ENCODE results near the gene DXO. TPM values are rescaled to one million over a fixed set of nuclear protein-coding genes. Genes with fewer than 3 reads are reported as not detected.

The DXO gene
- total and polyA plus RNA-seq, 2 of the 13 experiments (the other 11 are each of a cell fraction or from before 2014, with no cell fraction given) = 18.6 to 26.2 TPM

DNA sequence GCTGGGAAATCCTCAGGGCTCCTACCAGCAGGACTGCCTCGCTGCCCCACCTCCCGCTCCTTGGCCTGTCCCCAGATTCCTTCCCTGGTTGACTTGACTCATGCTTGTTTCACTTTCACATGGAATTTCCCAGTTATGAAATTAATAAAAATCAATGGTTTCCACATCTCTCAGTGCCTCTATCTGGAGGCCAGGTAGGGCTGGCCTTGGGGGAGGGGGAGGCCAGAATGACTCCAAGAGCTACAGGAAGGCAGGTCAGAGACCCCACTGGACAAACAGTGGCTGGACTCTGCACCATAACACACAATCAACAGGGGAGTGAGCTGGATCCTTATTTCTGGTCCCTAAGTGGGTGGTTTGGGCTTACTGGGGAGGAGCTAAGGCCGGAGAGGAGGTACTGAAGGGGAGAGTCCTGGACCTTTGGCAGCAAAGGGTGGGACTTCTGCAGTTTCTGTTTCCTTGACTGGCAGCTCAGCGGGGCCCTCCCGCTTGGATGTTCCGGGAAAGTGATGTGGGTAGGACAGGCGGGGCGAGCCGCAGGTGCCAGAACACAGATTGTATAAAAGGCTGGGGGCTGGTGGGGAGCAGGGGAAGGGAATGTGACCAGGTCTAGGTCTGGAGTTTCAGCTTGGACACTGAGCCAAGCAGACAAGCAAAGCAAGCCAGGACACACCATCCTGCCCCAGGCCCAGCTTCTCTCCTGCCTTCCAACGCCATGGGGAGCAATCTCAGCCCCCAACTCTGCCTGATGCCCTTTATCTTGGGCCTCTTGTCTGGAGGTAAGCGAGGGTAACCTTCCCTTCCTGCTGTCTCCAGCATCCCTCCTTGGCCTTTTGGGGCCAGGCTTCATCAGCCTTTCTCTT, 26.2 kb downstream of the DXO start, which contains the start of gene CFB (continued):
- TF ChIP-seq, protein P1, sequence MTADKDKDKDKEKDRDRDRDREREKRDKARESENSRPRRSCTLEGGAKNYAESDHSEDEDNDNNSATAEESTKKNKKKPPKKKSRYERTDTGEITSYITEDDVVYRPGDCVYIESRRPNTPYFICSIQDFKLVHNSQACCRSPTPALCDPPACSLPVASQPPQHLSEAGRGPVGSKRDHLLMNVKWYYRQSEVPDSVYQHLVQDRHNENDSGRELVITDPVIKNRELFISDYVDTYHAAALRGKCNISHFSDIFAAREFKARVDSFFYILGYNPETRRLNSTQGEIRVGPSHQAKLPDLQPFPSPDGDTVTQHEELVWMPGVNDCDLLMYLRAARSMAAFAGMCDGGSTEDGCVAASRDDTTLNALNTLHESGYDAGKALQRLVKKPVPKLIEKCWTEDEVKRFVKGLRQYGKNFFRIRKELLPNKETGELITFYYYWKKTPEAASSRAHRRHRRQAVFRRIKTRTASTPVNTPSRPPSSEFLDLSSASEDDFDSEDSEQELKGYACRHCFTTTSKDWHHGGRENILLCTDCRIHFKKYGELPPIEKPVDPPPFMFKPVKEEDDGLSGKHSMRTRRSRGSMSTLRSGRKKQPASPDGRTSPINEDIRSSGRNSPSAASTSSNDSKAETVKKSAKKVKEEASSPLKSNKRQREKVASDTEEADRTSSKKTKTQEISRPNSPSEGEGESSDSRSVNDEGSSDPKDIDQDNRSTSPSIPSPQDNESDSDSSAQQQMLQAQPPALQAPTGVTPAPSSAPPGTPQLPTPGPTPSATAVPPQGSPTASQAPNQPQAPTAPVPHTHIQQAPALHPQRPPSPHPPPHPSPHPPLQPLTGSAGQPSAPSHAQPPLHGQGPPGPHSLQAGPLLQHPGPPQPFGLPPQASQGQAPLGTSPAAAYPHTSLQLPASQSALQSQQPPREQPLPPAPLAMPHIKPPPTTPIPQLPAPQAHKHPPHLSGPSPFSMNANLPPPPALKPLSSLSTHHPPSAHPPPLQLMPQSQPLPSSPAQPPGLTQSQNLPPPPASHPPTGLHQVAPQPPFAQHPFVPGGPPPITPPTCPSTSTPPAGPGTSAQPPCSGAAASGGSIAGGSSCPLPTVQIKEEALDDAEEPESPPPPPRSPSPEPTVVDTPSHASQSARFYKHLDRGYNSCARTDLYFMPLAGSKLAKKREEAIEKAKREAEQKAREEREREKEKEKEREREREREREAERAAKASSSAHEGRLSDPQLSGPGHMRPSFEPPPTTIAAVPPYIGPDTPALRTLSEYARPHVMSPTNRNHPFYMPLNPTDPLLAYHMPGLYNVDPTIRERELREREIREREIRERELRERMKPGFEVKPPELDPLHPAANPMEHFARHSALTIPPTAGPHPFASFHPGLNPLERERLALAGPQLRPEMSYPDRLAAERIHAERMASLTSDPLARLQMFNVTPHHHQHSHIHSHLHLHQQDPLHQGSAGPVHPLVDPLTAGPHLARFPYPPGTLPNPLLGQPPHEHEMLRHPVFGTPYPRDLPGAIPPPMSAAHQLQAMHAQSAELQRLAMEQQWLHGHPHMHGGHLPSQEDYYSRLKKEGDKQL (CRISPR knock-in tag; IDR thresholded peaks at IDR 0.05; ENCODE audit: low read depth) = peak; percentile 68
- TF ChIP-seq TMF1 (CRISPR knock-in tag; IDR thresholded peaks at IDR 0.05; ENCODE audit: low read depth) = no peak
- TF ChIP-seq, protein P2, sequence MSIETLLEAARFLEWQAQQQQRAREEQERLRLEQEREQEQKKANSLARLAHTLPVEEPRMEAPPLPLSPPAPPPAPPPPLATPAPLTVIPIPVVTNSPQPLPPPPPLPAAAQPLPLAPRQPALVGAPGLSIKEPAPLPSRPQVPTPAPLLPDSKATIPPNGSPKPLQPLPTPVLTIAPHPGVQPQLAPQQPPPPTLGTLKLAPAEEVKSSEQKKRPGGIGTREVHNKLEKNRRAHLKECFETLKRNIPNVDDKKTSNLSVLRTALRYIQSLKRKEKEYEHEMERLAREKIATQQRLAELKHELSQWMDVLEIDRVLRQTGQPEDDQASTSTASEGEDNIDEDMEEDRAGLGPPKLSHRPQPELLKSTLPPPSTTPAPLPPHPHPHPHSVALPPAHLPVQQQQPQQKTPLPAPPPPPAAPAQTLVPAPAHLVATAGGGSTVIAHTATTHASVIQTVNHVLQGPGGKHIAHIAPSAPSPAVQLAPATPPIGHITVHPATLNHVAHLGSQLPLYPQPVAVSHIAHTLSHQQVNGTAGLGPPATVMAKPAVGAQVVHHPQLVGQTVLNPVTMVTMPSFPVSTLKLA (IDR thresholded peaks at IDR 0.05) = peak; percentile 26; the same call in 1 of the 2 replicates
- TF ChIP-seq, protein P3, sequence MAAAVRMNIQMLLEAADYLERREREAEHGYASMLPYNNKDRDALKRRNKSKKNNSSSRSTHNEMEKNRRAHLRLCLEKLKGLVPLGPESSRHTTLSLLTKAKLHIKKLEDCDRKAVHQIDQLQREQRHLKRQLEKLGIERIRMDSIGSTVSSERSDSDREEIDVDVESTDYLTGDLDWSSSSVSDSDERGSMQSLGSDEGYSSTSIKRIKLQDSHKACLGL (CRISPR knock-in tag; IDR thresholded peaks at IDR 0.05) = peak; percentile 89; the same call in 1 of the 2 replicates
- no peak for TF ChIP-seq PRMT3 (CRISPR knock-in tag; IDR thresholded peaks at IDR 0.05; ENCODE audit: borderline replicate concordance, low read depth)
- TF ChIP-seq HNF4A (CRISPR knock-in tag; IDR thresholded peaks at IDR 0.05) = peak; percentile 99
- TF ChIP-seq, protein P4, sequence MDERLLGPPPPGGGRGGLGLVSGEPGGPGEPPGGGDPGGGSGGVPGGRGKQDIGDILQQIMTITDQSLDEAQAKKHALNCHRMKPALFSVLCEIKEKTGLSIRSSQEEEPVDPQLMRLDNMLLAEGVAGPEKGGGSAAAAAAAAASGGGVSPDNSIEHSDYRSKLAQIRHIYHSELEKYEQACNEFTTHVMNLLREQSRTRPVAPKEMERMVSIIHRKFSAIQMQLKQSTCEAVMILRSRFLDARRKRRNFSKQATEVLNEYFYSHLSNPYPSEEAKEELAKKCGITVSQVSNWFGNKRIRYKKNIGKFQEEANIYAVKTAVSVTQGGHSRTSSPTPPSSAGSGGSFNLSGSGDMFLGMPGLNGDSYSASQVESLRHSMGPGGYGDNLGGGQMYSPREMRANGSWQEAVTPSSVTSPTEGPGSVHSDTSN (CRISPR knock-in tag; IDR thresholded peaks at IDR 0.05) = peak; percentile 90
- TF ChIP-seq ZNF788 (CRISPR knock-in tag; IDR thresholded peaks at IDR 0.05; ENCODE audit: borderline replicate concordance) = peak; percentile 75; the same call in 1 of the 2 replicates
- TF ChIP-seq, protein P5, sequence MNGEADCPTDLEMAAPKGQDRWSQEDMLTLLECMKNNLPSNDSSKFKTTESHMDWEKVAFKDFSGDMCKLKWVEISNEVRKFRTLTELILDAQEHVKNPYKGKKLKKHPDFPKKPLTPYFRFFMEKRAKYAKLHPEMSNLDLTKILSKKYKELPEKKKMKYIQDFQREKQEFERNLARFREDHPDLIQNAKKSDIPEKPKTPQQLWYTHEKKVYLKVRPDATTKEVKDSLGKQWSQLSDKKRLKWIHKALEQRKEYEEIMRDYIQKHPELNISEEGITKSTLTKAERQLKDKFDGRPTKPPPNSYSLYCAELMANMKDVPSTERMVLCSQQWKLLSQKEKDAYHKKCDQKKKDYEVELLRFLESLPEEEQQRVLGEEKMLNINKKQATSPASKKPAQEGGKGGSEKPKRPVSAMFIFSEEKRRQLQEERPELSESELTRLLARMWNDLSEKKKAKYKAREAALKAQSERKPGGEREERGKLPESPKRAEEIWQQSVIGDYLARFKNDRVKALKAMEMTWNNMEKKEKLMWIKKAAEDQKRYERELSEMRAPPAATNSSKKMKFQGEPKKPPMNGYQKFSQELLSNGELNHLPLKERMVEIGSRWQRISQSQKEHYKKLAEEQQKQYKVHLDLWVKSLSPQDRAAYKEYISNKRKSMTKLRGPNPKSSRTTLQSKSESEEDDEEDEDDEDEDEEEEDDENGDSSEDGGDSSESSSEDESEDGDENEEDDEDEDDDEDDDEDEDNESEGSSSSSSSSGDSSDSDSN (CRISPR knock-in tag; IDR thresholded peaks at IDR 0.05) = peak; percentile 77
- TF ChIP-seq ZZZ3 (CRISPR knock-in tag; IDR thresholded peaks at IDR 0.05; ENCODE audit: borderline replicate concordance) = no peak
- no peak for TF ChIP-seq ZNF354B (CRISPR knock-in tag; IDR thresholded peaks at IDR 0.05)
- TF ChIP-seq CENPT (CRISPR knock-in tag; IDR thresholded peaks at IDR 0.05; ENCODE audit: low read depth) = no peak
- TF ChIP-seq, protein P6, sequence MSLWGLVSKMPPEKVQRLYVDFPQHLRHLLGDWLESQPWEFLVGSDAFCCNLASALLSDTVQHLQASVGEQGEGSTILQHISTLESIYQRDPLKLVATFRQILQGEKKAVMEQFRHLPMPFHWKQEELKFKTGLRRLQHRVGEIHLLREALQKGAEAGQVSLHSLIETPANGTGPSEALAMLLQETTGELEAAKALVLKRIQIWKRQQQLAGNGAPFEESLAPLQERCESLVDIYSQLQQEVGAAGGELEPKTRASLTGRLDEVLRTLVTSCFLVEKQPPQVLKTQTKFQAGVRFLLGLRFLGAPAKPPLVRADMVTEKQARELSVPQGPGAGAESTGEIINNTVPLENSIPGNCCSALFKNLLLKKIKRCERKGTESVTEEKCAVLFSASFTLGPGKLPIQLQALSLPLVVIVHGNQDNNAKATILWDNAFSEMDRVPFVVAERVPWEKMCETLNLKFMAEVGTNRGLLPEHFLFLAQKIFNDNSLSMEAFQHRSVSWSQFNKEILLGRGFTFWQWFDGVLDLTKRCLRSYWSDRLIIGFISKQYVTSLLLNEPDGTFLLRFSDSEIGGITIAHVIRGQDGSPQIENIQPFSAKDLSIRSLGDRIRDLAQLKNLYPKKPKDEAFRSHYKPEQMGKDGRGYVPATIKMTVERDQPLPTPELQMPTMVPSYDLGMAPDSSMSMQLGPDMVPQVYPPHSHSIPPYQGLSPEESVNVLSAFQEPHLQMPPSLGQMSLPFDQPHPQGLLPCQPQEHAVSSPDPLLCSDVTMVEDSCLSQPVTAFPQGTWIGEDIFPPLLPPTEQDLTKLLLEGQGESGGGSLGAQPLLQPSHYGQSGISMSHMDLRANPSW (CRISPR knock-in tag; IDR thresholded peaks at IDR 0.05; ENCODE audit: borderline replicate concordance) = peak; percentile 93; the same call in 1 of the 2 replicates

All from HepG2 (cell line).